ENCODE results near the gene NTHL1. TPM values are rescaled to one million over a fixed set of nuclear protein-coding genes. Genes with fewer than 3 reads are reported as not detected.

The NTHL1 gene
- total and polyA plus RNA-seq, 2 of the 8 experiments (the other 6 are each of a cell fraction or from before 2014, with no cell fraction given): 70.9 to 150 TPM

- no peaks in the 10 kb centered on the region for H3K79me2 ChIP-seq (ENCODE audit: control insufficient read depth in 1 of 2, insufficient read depth in 2 of 2, low read length in 2 of 2)
- H3K4me2 ChIP-seq (ENCODE audit: insufficient read depth in 1 of 2, low read depth in 2 of 2, low read length in 2 of 2): no peak overlapping the region
- no peak for FAIRE-seq
- H3K36me3 ChIP-seq (ENCODE audit: control insufficient read depth in 2 of 4, insufficient read depth in 4 of 4, low read length in 3 of 4): peaks cover 0 to 37% (median 0%) of the 10 kb centered on the region in 4 experiments; a peak in 4 of 8 replicates
- CTCF ChIA-PET (ENCODE audit: partially characterized antibody): interaction anchor here (0.8 to 3.8 kb wide), 9 partner anchors 12 to 82 kb away, joined by 3 to 15 read pairs (median 8); no protein-coding TSS in a partner anchor
- TF ChIP-seq CREB1 (IDR thresholded peaks at IDR 0.05) (no peak), CTCF (IDR thresholded peaks at IDR 0.05; ENCODE audit: control extremely low read depth in 1 of 3, insufficient read depth in 1 of 3, low read depth in 1 of 3, low read length in 3 of 3) (no peak), HDAC2 (IDR thresholded peaks at IDR 0.05; ENCODE audit: borderline replicate concordance in 1 of 2, low read depth in 2 of 2, low read length in 2 of 2) (no peak), JUN (IDR thresholded peaks at IDR 0.05; ENCODE audit: low read depth, low read length) (no peak)
- H4K5ac ChIP-seq (ENCODE audit: insufficient read length, low read depth, low read length): no peak overlapping the region
- H3K4me3 ChIP-seq (ENCODE audit: extremely low read depth in 1 of 4, insufficient read depth in 2 of 4, low read depth in 3 of 4, low read length in 4 of 4): no peak overlapping the region
- 0 out of 2 replicates have a peak overlapping the region, but pooled peaks have one; percentile 51 for H4K8ac ChIP-seq (ENCODE audit: extremely low read depth, insufficient read depth, low read length)
- 72% methylated on average over 9 of the region's 14 CpGs; no CpG with 5 or more reads in 1 of the 2 experiments for WGBS, 2 experiments (ENCODE audit: extremely low coverage in 1 of 2, insufficient coverage in 1 of 2, insufficient read length in 1 of 2, insufficient replicate concordance in 2 of 2, low coverage in 1 of 2, low lambda C conversion rate in 2 of 2, missing lambda C conversion rate in 1 of 2)
- no peak overlapping the region for H3K56ac ChIP-seq (replicated peaks; ENCODE audit: insufficient read length, low read depth, low read length)
- H3K27ac ChIP-seq (ENCODE audit: low read depth, low read length): no peak overlapping the region
- no peak overlapping the region for H3K9ac ChIP-seq (replicated peaks in 1 of 4; ENCODE audit: extremely low read depth in 1 of 4, low read depth in 3 of 4, low read length in 3 of 4)
- no peak overlapping the region for H2BK20ac ChIP-seq (ENCODE audit: low read length)
- no peak overlapping the region for H2AFZ ChIP-seq (ENCODE audit: low read length)
- H4K91ac ChIP-seq (replicated peaks; ENCODE audit: insufficient read length, low read length): no peak overlapping the region
- H2BK120ac ChIP-seq (replicated peaks; ENCODE audit: low read depth, low read length): no peak overlapping the region
- no peak for DNase-seq (ENCODE audit: low read depth in 1 of 2, low spot score in 2 of 2)
- no peak overlapping the region for H3K18ac ChIP-seq (ENCODE audit: extremely low read depth, low read length)
- H2BK15ac ChIP-seq (ENCODE audit: low read length): no peak overlapping the region
- peaks cover 3 to 11% of the 10 kb centered on the region in 2 experiments for H4K20me1 ChIP-seq (replicated peaks in 1 of 2; ENCODE audit: control insufficient read depth in 1 of 2, insufficient read depth in 2 of 2, low read length in 2 of 2)
- POLR2A ChIA-PET (ENCODE audit: partially characterized antibody): interaction anchor here (0.8 to 3.6 kb wide), 8 partner anchors 9 to 121 kb away, joined by 3 to 11 read pairs (median 6); partner anchors contain the start of genes NTHL1, RPS2, TRAF7 and TSC2
- no peak overlapping the region for H3K23ac ChIP-seq (ENCODE audit: insufficient read length)
- H3K4ac ChIP-seq (replicated peaks; ENCODE audit: insufficient read length, low read depth, low read length): no peak overlapping the region
- no peaks in the 10 kb centered on the region for H3K79me1 ChIP-seq (ENCODE audit: low read depth, low read length)
- peaks cover 0 to 5% (median 5%) of the 10 kb centered on the region in 4 experiments; a peak in 5 of 7 replicates for H3K4me1 ChIP-seq (replicated peaks in 1 of 4; ENCODE audit: control insufficient read depth in 3 of 4, insufficient read depth in 4 of 4, low read length in 3 of 4)
- no peaks in the 10 kb centered on the region; the same call in 1 of the 2 replicates for H3K23me2 ChIP-seq (ENCODE audit: low read depth, low read length)
- H2BK5ac ChIP-seq (ENCODE audit: low read depth, low read length): no peak overlapping the region
- H3K14ac ChIP-seq (ENCODE audit: insufficient read length): no peak overlapping the region
- no peaks in the 10 kb centered on the region for H3K9me3 ChIP-seq (ENCODE audit: insufficient read depth in 2 of 2, low read depth in 1 of 2, low read length in 1 of 2)
- no peak overlapping the region for H2AK5ac ChIP-seq (ENCODE audit: low read depth, low read length)
- H3K27me3 ChIP-seq (replicated peaks in 1 of 4; ENCODE audit: control insufficient read depth in 3 of 4, extremely low read depth in 1 of 4, insufficient read depth in 3 of 4, low read length in 3 of 4): no peaks in the 10 kb centered on the region
- no peak overlapping the region for H2BK12ac ChIP-seq (ENCODE audit: low read depth, low read length)
These were observed 38.0 kb upstream of the NTHL1 start for GRCh38 chr16:2085669-2086068.

Data from H1 (cell line).